DMS114 treated with DMSO at 0.1 percent for 48 hours (cell line): ENCODE data around the gene TENM3.

ENCODE experiments used
- DNase-seq: peaks from one replicate; lab custom pipeline; 2025; ENCODE audit not compliant: unreplicated experiment; lab: John Stamatoyannopoulos, UW

Gene TENM3

GRCh38 chr4:182447767-182448280 lies 204.6 kb downstream of the TENM3 start:
- DNase-seq = no peak

DNA sequence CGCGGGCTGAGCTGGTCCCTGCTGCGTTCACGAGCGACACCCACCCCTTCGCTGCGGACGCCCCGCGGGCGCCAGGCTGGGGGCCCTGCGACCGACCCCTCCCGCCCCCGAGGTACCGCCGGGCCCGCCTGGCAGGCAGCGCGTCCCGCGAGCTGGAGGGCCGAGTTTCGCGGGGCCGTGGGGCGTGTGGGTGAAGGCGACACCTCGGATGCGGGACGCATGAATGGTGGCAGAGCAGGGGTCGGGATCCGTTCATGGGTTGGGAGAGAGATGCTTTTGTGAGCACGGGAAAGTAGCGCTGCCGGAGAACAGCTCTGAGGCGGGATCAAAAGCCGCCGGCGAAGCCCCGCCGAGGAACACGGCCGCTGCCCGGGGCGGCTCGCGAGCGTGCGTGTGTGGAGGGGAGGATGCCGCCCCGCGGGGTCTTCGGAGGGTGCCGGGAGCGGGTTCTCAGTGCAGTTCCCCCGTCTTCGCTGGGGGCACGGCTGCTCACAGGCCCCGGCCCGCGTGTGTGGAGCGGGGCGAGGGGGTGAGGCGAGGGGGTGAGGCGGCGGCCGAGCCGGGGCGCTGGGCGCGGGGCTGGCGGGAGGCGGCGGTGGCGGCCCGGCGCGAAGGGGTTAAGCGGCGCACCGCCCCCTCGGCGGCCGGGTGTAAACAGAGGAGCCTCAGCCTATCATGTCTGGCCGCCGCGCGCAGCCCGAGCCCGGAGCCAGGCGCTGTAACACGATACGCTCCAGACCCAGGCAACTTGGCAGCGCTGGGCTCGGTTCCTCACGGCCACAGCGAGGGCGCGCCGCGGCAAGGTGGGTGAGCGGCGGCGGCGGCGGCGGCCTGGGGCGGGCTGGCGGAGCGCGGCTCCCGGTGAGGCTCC lies 205.3 kb downstream of the TENM3 start:
- DNase-seq = peak; percentile 69

GRCh38 chr4:182449186-182449929 lies 206.2 kb downstream of the TENM3 start:
- no peak for DNase-seq

DNA sequence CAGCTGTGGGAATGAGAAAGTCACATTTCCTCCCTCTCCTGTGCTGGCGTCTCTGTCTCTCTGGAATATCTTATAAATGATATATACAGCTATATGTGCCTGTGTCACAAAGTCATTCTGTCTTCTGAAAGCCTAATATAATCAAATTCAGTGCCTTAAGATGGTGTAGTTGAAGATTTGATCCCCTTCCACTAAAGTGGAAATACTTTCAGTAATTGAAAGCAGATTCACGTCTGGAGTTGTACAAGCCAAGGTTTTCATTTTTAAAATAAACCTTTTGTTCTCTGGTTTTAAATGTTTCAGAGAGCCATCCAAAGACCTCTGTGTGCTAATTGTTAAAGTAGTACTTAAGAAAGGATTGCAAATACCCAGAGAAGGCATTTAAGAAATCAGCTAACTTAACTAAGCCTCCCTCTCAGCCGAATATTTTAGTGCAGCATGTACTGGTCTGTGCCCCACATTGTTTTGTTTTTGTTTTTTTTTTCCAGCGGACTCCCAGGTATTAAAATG lies 206.8 kb downstream of the TENM3 start:
- peak; percentile 88 for DNase-seq

DNA sequence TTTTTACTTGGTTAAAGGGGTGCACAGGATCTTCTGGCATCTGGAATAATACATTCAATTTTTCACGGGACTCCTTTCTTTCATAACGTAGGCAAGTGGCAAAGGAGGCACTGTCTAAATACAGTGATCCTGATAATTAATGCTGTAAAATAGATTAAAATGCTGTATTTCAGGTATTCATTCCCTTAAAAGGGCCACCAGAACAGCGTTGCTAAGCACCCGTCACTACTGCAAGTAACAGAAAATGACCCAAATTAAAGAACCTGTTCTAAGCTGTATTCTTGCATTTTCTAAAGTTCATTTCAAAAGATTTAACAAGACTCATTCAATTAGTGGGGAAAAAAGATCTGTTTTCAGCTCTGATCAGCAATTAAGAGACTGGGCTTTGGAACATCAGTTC lies 208.2 kb downstream of the TENM3 start:
- no peak for DNase-seq

GRCh38 chr4:182453830-182454229 lies 210.6 kb downstream of the TENM3 start:
- DNase-seq = no peak

- DNase-seq = no peak
Observed at GRCh38 chr4:182454440-182455013, 211.3 kb downstream of the TENM3 start.

DNA sequence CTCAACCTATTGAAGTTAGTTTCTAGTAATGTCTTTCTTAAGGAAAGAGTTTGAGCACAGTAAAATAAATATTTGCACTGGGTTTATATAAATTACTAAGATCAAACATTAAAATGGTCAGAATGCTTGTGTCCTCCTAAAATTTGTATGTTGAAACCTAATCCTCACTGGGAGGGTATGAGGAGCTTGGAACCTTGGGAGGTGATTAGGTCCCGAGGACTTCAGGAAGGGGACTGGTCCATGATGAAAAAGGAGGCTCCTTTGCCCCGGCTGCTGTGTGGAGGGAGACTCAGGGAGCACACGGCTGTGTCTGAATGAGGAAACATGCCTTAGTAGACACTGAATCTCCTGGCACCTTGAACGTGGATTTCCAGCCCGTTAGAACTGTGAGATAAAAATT lies 221.9 kb downstream of the TENM3 start:
- no peak for DNase-seq

DNA sequence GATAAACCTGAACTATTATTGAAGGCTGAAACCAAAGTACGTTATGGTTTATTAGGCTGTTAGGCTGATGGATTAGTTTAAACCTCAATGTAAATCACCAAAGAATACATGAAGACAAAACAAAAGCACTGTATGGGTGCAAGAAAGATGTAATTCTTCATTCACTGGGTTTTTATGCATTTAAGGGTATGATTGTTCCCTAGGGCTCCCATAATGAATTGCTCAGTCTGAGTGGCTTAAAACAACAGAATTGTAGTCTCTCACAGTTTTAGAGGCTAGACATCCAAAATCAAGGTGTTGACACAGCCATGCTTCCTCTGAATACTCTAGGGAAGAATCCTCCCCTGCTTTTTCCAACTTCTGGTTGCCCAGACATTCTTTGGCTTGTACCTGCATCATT lies 222.8 kb downstream of the TENM3 start:
- DNase-seq = no peak

DNA sequence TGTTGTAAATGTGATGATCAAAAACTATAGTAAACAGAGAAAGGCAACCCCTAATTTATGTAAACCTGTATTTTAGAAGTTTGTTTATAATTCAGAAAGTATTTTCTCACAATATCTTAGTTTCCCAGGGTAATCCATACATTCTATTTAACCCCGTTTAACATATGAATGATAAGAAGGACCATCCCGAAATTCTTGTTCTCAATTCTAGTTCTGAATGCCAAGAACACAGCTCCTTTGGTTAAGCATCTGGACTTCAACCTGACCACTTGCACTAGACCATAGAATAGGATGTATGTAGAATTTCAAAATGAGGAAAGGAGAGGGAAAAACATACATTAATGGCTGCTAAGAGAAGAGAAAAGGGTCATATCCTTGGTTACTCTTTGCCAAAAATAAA lies 227.0 kb downstream of the TENM3 start:
- no peak for DNase-seq

GRCh38 chr4:182475539-182475938 lies 232.3 kb downstream of the TENM3 start:
- DNase-seq = no peak

- DNase-seq = no peak
Observed at GRCh38 chr4:182478475-182478874, 235.3 kb downstream of the TENM3 start.

DNA sequence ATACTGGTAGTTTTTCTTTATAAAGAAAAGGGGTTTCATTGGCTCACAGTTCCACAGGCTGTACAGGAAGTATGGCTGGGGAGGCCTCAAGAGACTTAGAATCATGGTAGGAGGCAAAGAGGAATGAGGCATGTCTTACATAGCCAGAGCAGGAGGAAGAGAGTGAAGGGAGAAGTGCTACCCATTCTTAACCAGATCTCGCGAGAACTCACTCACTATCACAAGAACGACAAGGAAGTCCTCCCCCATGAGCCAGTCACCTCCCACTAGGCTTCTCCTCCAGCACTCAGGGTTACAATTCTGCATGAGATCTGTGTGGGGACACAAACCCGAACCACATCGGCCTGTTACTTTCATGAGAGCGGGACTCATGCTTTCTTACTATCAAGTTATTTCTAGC lies 240.5 kb downstream of the TENM3 start:
- no peak for DNase-seq

DNA sequence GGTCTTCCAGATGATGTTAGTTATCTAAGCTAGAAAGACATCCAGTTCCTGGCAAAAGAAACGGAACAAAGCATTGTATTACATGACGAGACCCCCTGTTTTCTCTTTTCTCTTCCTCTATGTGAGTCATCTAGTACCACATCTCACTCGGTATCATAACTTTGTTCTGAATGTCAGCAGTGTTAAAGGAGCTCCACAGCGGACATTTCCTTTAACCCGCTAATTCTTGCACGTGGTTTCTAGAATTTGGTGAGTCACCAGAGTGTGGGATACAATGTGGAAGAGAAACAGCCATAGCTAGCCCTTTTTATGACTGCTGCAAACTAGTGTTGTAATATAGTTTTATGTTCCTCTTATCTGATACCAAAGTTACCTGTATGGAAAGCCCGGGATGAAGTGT lies 243.7 kb downstream of the TENM3 start:
- DNase-seq = no peak

DNA sequence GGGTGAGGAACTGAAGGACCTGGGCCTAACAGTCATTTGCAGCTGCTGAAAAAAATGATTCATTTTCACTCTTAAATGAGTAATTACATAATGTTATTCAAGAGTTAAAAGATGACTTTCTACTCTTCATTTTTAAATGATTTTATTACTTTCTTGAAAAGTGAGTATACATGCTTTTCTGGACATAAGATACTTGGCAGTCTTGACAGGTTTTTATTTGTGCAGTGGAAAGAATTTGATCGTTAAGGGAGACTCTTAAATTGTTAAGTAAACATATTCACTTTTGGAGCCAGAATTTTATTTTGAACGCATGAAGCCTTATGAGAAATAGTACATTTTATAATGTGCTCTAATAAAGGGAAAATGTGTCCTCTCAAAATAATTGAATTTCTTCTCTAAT lies 245.7 kb downstream of the TENM3 start:
- no peak for DNase-seq

- DNase-seq = no peak
Observed at GRCh38 chr4:182489607-182490006, 246.4 kb downstream of the TENM3 start.

DNA sequence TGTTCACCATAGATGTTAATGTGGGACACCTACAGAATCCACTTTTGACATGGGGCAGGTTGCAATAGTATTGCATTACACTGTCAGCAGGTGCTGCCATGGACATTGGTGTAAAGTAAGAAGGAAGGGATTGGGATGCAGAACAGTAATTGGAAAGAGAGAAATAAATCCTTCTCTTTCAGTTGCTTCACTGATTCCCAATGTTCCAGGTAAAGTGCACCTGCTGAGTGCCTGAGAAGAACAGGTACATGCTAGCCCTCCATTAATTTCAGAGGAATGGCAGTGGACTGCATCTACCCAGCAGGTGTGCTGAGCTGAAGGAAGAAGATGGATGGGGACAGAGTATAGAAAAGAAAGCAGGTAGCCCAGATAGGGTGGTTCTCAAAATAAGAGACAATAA lies 248.5 kb downstream of the TENM3 start:
- no peak for DNase-seq

DNA sequence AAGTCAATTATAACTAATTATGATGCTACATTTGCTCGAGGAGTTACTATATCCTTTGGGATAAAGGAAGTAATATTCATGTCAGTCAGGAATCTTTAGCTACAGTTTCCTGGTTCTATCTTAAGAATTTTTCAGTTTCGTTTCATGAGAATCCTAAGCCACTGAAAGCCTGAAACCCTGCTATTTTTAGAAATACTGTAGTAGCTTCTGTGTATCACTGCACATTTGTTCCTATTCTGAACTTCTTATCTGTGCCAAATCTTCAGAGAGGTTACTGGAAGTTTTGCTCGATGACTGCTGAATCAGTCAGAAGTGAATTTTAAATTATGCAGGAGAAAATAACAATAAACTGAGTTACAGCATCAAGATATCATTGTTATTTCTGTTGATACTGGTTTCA lies 249.2 kb downstream of the TENM3 start:
- DNase-seq = no peak

- no peak for DNase-seq
Observed at GRCh38 chr4:182493377-182493776, 250.2 kb downstream of the TENM3 start.

GRCh38 chr4:182494103-182494502 lies 250.9 kb downstream of the TENM3 start:
- no peak for DNase-seq

DNA sequence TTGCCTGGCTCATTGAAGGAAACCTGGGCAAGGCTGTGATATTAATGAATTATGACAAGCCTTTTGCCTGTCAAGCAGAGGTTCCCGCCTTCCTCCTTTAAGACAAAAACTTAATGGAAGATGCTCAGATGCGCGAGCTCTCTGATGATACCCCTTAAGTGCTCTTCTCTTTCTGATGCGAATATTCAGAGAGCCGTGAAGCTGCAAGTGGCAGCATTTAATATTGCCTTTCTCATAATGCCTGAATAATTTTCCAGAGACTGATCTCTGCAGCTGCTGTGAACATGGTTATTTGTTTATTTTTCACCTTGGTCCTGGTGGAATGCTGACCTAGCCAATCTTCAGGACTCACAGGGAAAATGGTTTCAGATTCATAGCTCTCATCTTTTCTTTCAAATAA lies 251.8 kb downstream of the TENM3 start:
- DNase-seq = no peak
